Measurements from ENCODE around the gene NPHS1. TPM values are rescaled to one million over a fixed set of nuclear protein-coding genes. Genes with fewer than 3 reads are reported as not detected.

The NPHS1 gene
- total and polyA plus RNA-seq, 7 experiments from 2014 or later, result 0.30 to 0.51 TPM; not detected in 5

DNA sequence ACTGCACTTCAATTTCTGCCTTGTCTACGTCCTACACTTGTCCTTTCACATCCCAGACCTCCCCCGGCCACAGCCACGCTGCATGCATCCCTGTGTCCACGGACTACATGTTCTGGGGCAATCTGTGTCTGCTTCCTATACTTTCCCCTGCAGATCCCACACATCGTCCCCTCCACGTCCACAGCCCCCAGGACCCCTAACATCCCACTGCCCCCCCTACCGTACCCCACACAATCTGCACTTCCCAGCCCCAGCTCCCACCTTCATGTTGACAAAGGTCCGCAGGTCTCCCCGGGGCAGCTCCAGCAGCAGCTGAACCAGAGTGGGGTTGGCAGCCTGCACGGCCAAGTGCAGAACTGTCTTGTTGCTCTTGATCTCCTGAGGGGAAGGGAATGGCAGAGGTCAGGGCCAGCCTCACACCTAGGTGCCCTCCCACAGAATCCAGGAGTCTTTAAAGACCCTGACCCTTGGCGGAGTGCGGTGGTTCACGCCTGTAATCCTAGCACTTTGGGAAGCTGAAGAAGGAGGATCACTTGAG is 37.9 kb upstream of the NPHS1 start:
- Histone ChIP-seq H3K9me3 (ENCODE audit: control insufficient read depth in 2 of 3, low read length in 3 of 3) (no peaks in the 10 kb centered on the region), H3K4me1 (ENCODE audit: control insufficient read depth in 2 of 2, insufficient read depth in 2 of 2, low read length in 2 of 2) (no peaks in the 10 kb centered on the region), H3K36me3 (ENCODE audit: control insufficient read depth in 2 of 3, insufficient read depth in 3 of 3, low read length in 3 of 3) (peaks cover 20 to 75% (median 21%) of the 10 kb centered on the region in 3 experiments), H3K27me3 (ENCODE audit: control insufficient read depth in 2 of 2, insufficient read depth in 2 of 2, low read length in 2 of 2) (no peaks in the 10 kb centered on the region), H3K4me3 (ENCODE audit: low read length) (no peak overlapping the region), H3K27ac (ENCODE audit: low read depth, low read length) (no peak overlapping the region)
- Mint-ChIP-seq H3K4me1 (peaks cover 2 to 18% (median 12%) of the 10 kb centered on the region in 7 donors), H3K27me3 (no peaks in the 10 kb centered on the region), H3K4me3 (no peak overlapping the region), H3K27ac (peak overlapping the region in 1 of 9 donors; percentile 14), H3K36me3 (peaks cover 9 to 47% (median 29%) of the 10 kb centered on the region in 5 donors), H3K9me3 (no peaks in the 10 kb centered on the region)
- no peak for ATAC-seq
- intact Hi-C loops (cut with micrococcal nuclease), result loop anchor here in 1 of 2 donors (10.0 kb wide), 1 partner anchor 225 kb away; the partner anchor contains the start of genes OVOL3, POLR2I and TBCB
- no peak for DNase-seq
- ChIA-PET CTCF (no interaction called here), POLR2A (interaction anchor here (0.6 kb wide), 1 partner anchor 38 kb away, joined by 3 read pairs; no protein-coding TSS in a partner anchor)

DNA sequence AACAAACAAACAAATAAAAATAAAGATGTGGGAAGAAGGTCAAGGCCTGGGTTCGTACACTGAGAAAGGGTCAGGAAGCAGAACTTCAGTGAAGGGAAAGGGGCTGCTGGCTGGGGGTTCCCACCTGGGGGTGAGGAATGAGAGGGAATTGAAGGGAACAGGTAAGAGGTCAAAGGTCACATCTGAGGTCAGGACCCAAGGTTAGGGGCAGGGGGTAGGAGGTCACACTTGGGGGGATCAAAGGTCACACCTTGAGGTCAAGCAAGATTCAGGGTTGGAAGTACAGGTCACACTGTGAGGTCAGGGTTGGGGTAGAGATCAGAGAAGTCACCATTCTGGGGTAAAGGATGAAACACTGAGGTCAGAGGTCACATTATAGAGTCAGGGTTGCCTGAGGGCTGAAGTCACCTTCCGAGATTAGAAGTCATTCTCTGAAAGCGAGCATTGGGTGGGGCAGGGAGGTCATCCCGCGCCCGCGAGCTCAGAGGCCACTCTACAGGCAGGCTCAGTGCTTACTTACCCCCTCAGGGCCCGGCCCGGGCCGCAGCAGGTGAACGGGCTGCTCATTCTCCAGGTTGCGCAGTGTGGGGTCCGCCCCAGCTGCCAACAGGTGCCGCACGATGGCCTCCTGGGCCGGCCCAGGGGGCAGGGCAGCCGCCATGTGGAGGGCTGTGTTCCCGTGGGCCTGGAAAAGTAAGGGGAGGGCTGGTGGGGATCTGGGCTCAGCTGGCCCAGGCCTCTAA is 37.2 kb upstream of the NPHS1 start:
- Mint-ChIP-seq H3K4me1 (peaks cover 2 to 16% (median 12%) of the 10 kb centered on the region in 7 donors), H3K4me3 (no peak overlapping the region), H3K36me3 (peaks cover 9 to 47% (median 29%) of the 10 kb centered on the region in 5 donors), H3K27me3 (no peaks in the 10 kb centered on the region), H3K9me3 (no peaks in the 10 kb centered on the region), H3K27ac (peak overlapping the region in 5 of 9 donors; percentile 14 to 79 (median 56))
- ChIA-PET CTCF (interaction anchor here (0.6 kb wide), 1 partner anchor 8 kb away, joined by 3 read pairs; no protein-coding TSS in a partner anchor), POLR2A (interaction anchor here (0.6 to 0.7 kb wide), 2 partner anchors 39 to 119 kb away, joined by 3 read pairs; no protein-coding TSS in a partner anchor)
- no peak for ATAC-seq
- no peak overlapping the region for H3K4me3 ChIP-seq (ENCODE audit: low read length)
- intact Hi-C loops (cut with micrococcal nuclease), result loop anchor here in 1 of 2 donors (10.0 kb wide), 1 partner anchor 225 kb away; the partner anchor contains the start of genes OVOL3, POLR2I and TBCB
- no peak overlapping the region for H3K27ac ChIP-seq (ENCODE audit: low read depth, low read length)
- no peaks in the 10 kb centered on the region for H3K9me3 ChIP-seq (ENCODE audit: control insufficient read depth in 2 of 3, low read length in 3 of 3)
- H3K4me1 ChIP-seq (ENCODE audit: control insufficient read depth in 2 of 2, insufficient read depth in 2 of 2, low read length in 2 of 2), result no peaks in the 10 kb centered on the region
- no peaks in the 10 kb centered on the region for H3K27me3 ChIP-seq (ENCODE audit: control insufficient read depth in 2 of 2, insufficient read depth in 2 of 2, low read length in 2 of 2)
- no peak for DNase-seq
- peaks cover 17 to 69% (median 21%) of the 10 kb centered on the region in 3 experiments for H3K36me3 ChIP-seq (ENCODE audit: control insufficient read depth in 2 of 3, insufficient read depth in 3 of 3, low read length in 3 of 3)

DNA sequence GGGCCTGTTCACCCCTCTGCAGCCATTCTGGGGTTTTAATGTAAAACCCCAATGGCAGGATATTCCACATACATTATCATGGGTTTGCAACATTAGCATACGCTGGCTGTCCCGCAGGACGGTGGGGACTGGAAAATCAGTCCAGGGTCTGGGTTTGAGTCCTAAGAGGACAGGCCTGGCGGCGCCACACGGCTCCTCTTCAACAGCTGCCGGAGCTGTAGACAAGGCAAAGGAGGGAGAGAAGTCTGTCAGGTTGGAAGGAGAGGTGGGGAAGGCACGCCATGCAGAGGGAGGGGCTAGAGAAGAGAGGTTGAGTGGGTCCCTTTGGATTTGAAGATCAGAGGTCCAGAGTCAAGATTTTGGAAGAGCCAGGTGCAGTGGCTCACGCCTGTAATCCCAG is 36.1 kb upstream of the NPHS1 start:
- H3K27me3 ChIP-seq (ENCODE audit: control insufficient read depth in 2 of 2, insufficient read depth in 2 of 2, low read length in 2 of 2), result no peaks in the 10 kb centered on the region
- Mint-ChIP-seq H3K27ac (peak overlapping the region in 5 of 9 donors; percentile 33 to 86 (median 56)), H3K4me3 (no peak overlapping the region), H3K9me3 (no peaks in the 10 kb centered on the region), H3K36me3 (peaks cover 9 to 46% (median 29%) of the 10 kb centered on the region in 5 donors), H3K4me1 (peaks cover 2 to 19% (median 13%) of the 10 kb centered on the region in 7 donors), H3K27me3 (no peaks in the 10 kb centered on the region)
- CTCF ChIA-PET, result interaction anchor here (0.6 to 1.0 kb wide), 3 partner anchors 9 to 92 kb away, joined by 3 read pairs; no protein-coding TSS in a partner anchor
- POLR2A ChIA-PET, result interaction anchor here (0.7 to 2.0 kb wide), 2 partner anchors 43 to 1716 kb away, joined by 3 to 6 read pairs; partner anchors contain the start of gene LSM14A
- no peak overlapping the region for H3K27ac ChIP-seq (ENCODE audit: low read depth, low read length)
- H3K4me3 ChIP-seq (ENCODE audit: low read length), result no peak overlapping the region
- peaks cover 14 to 59% (median 21%) of the 10 kb centered on the region in 3 experiments for H3K36me3 ChIP-seq (ENCODE audit: control insufficient read depth in 2 of 3, insufficient read depth in 3 of 3, low read length in 3 of 3)
- H3K9me3 ChIP-seq (ENCODE audit: control insufficient read depth in 2 of 3, low read length in 3 of 3), result no peaks in the 10 kb centered on the region
- DNase-seq (no peak), ATAC-seq (no peak)
- intact Hi-C loops (cut with micrococcal nuclease), result no loop called here
- no peaks in the 10 kb centered on the region for H3K4me1 ChIP-seq (ENCODE audit: control insufficient read depth in 2 of 2, insufficient read depth in 2 of 2, low read length in 2 of 2)

DNA sequence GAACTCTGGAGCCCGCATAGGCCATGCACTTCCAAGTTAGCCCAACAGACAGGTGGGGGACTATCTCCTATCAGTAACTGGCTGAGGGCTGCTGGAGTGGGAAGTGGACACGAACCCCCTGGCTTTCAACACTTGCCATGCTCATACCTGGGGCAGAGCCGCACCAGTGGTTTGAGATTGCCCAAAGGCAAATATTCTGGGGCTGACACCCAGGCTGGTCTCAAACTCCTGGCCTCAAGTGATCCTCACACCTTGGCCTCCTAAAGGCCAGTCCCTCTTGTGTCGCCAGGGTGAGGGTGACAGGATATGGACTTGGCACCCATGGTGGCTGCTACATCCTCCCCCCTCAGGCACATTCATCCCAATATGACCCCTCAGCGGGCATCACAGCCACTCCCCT is 34.9 kb upstream of the NPHS1 start:
- Histone ChIP-seq H3K9me3 (ENCODE audit: control insufficient read depth in 2 of 3, low read length in 3 of 3) (no peaks in the 10 kb centered on the region), H3K4me3 (ENCODE audit: low read length) (no peak overlapping the region), H3K27ac (ENCODE audit: low read depth, low read length) (no peak overlapping the region), H3K36me3 (ENCODE audit: control insufficient read depth in 2 of 3, insufficient read depth in 3 of 3, low read length in 3 of 3) (peaks cover 12 to 48% (median 14%) of the 10 kb centered on the region in 3 experiments), H3K4me1 (ENCODE audit: control insufficient read depth in 2 of 2, insufficient read depth in 2 of 2, low read length in 2 of 2) (peaks cover 4% of the 10 kb centered on the region in 2 donors), H3K27me3 (ENCODE audit: control insufficient read depth in 2 of 2, insufficient read depth in 2 of 2, low read length in 2 of 2) (no peaks in the 10 kb centered on the region)
- Mint-ChIP-seq H3K27me3 (no peaks in the 10 kb centered on the region), H3K4me3 (no peak overlapping the region), H3K4me1 (peaks cover 5 to 16% (median 13%) of the 10 kb centered on the region in 7 donors), H3K9me3 (no peaks in the 10 kb centered on the region), H3K36me3 (peaks cover 9 to 36% (median 21%) of the 10 kb centered on the region in 5 donors), H3K27ac (peak overlapping the region in 2 of 9 donors; percentile 19 to 45)
- CTCF ChIA-PET, result interaction anchor here (1.8 kb wide), 1 partner anchor 44 kb away, joined by 5 read pairs; no protein-coding TSS in a partner anchor
- POLR2A ChIA-PET, result interaction anchor here (0.6 to 2.0 kb wide), 2 partner anchors 44 to 260 kb away, joined by 4 to 6 read pairs; no protein-coding TSS in a partner anchor
- DNase-seq, result no peak
- intact Hi-C loops (cut with micrococcal nuclease), result no loop called here
- ATAC-seq, result no peak

DNA sequence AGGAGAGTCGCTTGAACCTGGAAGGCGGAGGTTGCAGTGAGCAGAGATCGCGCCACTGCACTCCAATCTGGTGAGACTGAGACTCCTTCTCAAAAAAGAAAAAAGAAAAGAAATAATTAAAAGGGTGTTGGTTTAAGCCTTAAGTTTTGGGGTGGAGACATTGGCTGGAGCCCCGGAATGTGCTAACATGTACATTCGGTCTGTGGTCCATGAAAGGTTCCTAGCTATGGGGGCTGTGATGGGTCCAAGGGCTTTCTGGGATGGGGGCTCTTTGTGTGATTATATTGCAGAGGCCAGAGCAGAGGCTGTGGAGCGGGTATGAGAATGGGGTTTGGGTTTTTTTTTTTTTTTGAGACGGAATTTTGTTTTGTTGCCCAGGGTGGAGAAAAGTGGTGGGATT is 33.6 kb upstream of the NPHS1 start:
- ChIA-PET POLR2A (interaction anchor here (0.6 to 1.5 kb wide), 3 partner anchors 46 to 77 kb away, joined by 3 read pairs; no protein-coding TSS in a partner anchor), CTCF (interaction anchor here (0.6 to 1.1 kb wide), 2 partner anchors 12 to 41 kb away, joined by 3 read pairs; no protein-coding TSS in a partner anchor)
- DNase-seq, result no peak
- Mint-ChIP-seq H3K9me3 (no peaks in the 10 kb centered on the region), H3K36me3 (peaks cover 9 to 33% (median 18%) of the 10 kb centered on the region in 5 donors), H3K4me3 (no peak overlapping the region), H3K4me1 (peaks cover 6 to 19% (median 14%) of the 10 kb centered on the region in 7 donors), H3K27ac (peak overlapping the region in 4 of 9 donors; percentile 10 to 72 (median 50)), H3K27me3 (no peaks in the 10 kb centered on the region)
- Histone ChIP-seq H3K36me3 (ENCODE audit: control insufficient read depth in 2 of 3, insufficient read depth in 3 of 3, low read length in 3 of 3) (peaks cover 9 to 40% (median 12%) of the 10 kb centered on the region in 3 experiments), H3K27ac (ENCODE audit: low read depth, low read length) (no peak overlapping the region), H3K9me3 (ENCODE audit: control insufficient read depth in 2 of 3, low read length in 3 of 3) (no peaks in the 10 kb centered on the region), H3K4me1 (ENCODE audit: control insufficient read depth in 2 of 2, insufficient read depth in 2 of 2, low read length in 2 of 2) (peaks cover 4% of the 10 kb centered on the region in 2 donors), H3K27me3 (ENCODE audit: control insufficient read depth in 2 of 2, insufficient read depth in 2 of 2, low read length in 2 of 2) (no peaks in the 10 kb centered on the region), H3K4me3 (ENCODE audit: low read length) (no peak overlapping the region)
- intact Hi-C loops (cut with micrococcal nuclease), result no loop called here
- no peak for ATAC-seq

DNA sequence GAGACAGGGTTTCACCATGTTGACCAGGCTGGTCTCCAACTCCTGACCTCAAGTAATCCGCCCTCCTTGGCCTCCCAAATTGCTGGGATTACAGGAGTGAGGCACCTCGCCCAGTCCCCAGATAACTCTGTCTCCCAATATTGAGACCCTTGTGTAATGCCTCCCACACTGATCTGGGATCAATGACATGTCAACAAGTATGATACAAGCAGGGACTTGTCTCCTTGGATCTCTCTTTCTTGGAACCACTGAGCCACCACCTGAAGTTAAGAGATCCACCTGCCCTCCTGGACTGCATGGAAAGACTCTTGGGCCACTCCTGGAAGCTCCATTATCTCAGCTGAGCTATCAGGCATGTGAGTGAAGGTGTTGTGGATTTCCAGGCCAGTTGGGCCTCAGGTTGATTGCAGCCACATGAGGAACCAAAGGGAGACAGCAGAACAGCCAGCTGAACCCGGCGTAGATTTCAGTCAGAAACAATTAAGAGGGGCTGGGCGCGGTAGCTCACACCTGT is 33.0 kb upstream of the NPHS1 start:
- H3K4me3 ChIP-seq (ENCODE audit: low read length), result no peak overlapping the region
- Mint-ChIP-seq H3K27me3 (peaks cover 0 to under 1% (median 0%) of the 10 kb centered on the region in 5 donors), H3K27ac (peak overlapping the region in 6 of 9 donors; percentile 10 to 69 (median 50)), H3K9me3 (no peaks in the 10 kb centered on the region), H3K4me3 (no peak overlapping the region), H3K4me1 (peaks cover 6 to 19% (median 11%) of the 10 kb centered on the region in 7 donors), H3K36me3 (peaks cover 9 to 30% (median 18%) of the 10 kb centered on the region in 5 donors)
- ChIA-PET CTCF (interaction anchor here (0.6 to 1.1 kb wide), 2 partner anchors 13 to 40 kb away, joined by 3 read pairs; no protein-coding TSS in a partner anchor), POLR2A (interaction anchor here (1.0 to 1.5 kb wide), 2 partner anchors 47 to 78 kb away, joined by 3 read pairs; no protein-coding TSS in a partner anchor)
- H3K36me3 ChIP-seq (ENCODE audit: control insufficient read depth in 2 of 3, insufficient read depth in 3 of 3, low read length in 3 of 3), result peaks cover 9 to 34% (median 12%) of the 10 kb centered on the region in 3 experiments
- H3K9me3 ChIP-seq (ENCODE audit: control insufficient read depth in 2 of 3, low read length in 3 of 3), result no peaks in the 10 kb centered on the region
- H3K27ac ChIP-seq (ENCODE audit: low read depth, low read length), result no peak overlapping the region
- peaks cover 4% of the 10 kb centered on the region in 2 donors for H3K4me1 ChIP-seq (ENCODE audit: control insufficient read depth in 2 of 2, insufficient read depth in 2 of 2, low read length in 2 of 2)
- no peaks in the 10 kb centered on the region for H3K27me3 ChIP-seq (ENCODE audit: control insufficient read depth in 2 of 2, insufficient read depth in 2 of 2, low read length in 2 of 2)
- no peak for DNase-seq
- intact Hi-C loops (cut with micrococcal nuclease), result no loop called here
- no peak for ATAC-seq
